H1 (cell line): ENCODE data around the gene SLC1A2. TPM values are rescaled to one million over a fixed set of nuclear protein-coding genes. Genes with fewer than 3 reads are reported as not detected.

Experiments used
- CTCF ChIA-PET: fragments of 300-600 bp; sonication (Branson Sonifier 250); formaldehyde crosslinking; loops from one replicate; lab custom pipeline; 2021; ENCODE audit not compliant: partially characterized antibody; lab: Charles Lee
- POLR2A ChIA-PET: fragments of 300-600 bp; sonication (Branson Sonifier 250); formaldehyde crosslinking; loops from one replicate; lab custom pipeline; 2021; ENCODE audit warnings: inconsistent platforms; ENCODE audit not compliant: partially characterized antibody; lab: Charles Lee
- DNase-seq, 2 experiments: peaks; one replicate each; pipeline versions ENCODE4 v3.0.0 to v3.0.0-alpha.2; 2010 to 2022; ENCODE audit warnings: low spot score in 2 of 2, low read depth in 1 of 2, mixed read lengths in 1 of 2
- FAIRE-seq: peaks from 2 replicates; lab custom pipeline; 2011; peaks lifted over from hg19 to GRCh38; lab: Jason Lieb, UNC
- H2AFZ ChIP-seq: 2 replicates; pipeline ENCODE4 v1.8.1; 2012; ENCODE audit warnings: low read length, inconsistent platforms
- H2AK5ac ChIP-seq: 2 replicates; pipeline ENCODE4 v1.6.1; 2013; ENCODE audit warnings: low read depth, low read length
- H2BK120ac ChIP-seq: replicated peaks from 2 replicates; pipeline ENCODE3; 2013; ENCODE audit warnings: low read depth, low read length, inconsistent platforms
- H2BK12ac ChIP-seq: 2 replicates; pipeline ENCODE4 v1.6.1; 2013; ENCODE audit warnings: low read depth, low read length
- H2BK15ac ChIP-seq: 2 replicates; pipeline ENCODE4 v1.6.1; 2013; ENCODE audit warnings: low read length
- H2BK20ac ChIP-seq: 2 replicates; pipeline ENCODE4 v1.6.1; 2013; ENCODE audit warnings: low read length
- H2BK5ac ChIP-seq: 2 replicates; pipeline ENCODE4 v1.6.1; 2013; ENCODE audit warnings: low read depth, low read length
- H3K14ac ChIP-seq: 2 replicates; pipeline ENCODE4 v1.6.1; 2013; ENCODE audit warnings: inconsistent platforms; ENCODE audit not compliant: insufficient read length
- H3K18ac ChIP-seq: 2 replicates; pipeline ENCODE4 v1.6.1; 2013; ENCODE audit warnings: low read length; ENCODE audit errors: extremely low read depth
- H3K23ac ChIP-seq: 2 replicates; pipeline ENCODE4 v1.6.1; 2013; ENCODE audit warnings: inconsistent platforms; ENCODE audit not compliant: insufficient read length
- H3K23me2 ChIP-seq: 2 replicates; pipeline ENCODE4 v1.6.1; 2013; ENCODE audit warnings: low read depth, low read length
- H3K27ac ChIP-seq: 2 replicates; pipeline ENCODE4 v1.6.1; 2011; ENCODE audit warnings: low read depth, low read length, inconsistent platforms
- H3K27me3 ChIP-seq, 4 experiments: replicated peaks in 1 of 4; 1 replicate in 1 of 4; 2 replicates in 3 of 4; pipeline versions ENCODE4 v1.6.1 to v1.8.1; 2011 to 2013; ENCODE audit warnings: low read length in 3 of 4, mild to moderate bottlenecking in 3 of 4, inconsistent platforms in 2 of 4, mixed read lengths in 2 of 4, moderate library complexity in 1 of 4; ENCODE audit not compliant: control insufficient read depth in 3 of 4, insufficient read depth in 3 of 4; ENCODE audit errors: extremely low read depth in 1 of 4
- H3K36me3 ChIP-seq, 4 experiments: 2 replicates each; pipeline versions ENCODE4 v1.6.1 to v1.8.1; 2011 to 2013; ENCODE audit warnings: mild to moderate bottlenecking in 4 of 4, low read length in 3 of 4, moderate library complexity in 2 of 4, control low read depth in 1 of 4, inconsistent platforms in 1 of 4; ENCODE audit not compliant: insufficient read depth in 4 of 4, control insufficient read depth in 2 of 4
- H3K4ac ChIP-seq: replicated peaks from 2 replicates; pipeline ENCODE3; 2013; ENCODE audit warnings: low read length, low read depth, mixed read lengths, inconsistent platforms; ENCODE audit not compliant: insufficient read length
- H3K4me1 ChIP-seq, 4 experiments: replicated peaks in 1 of 4; 1 replicate in 1 of 4; 2 replicates in 3 of 4; pipeline versions ENCODE4 v1.6.1 to v1.8.1; 2011 to 2013; ENCODE audit warnings: low read length in 3 of 4, inconsistent platforms in 2 of 4, mixed read lengths in 1 of 4; ENCODE audit not compliant: insufficient read depth in 4 of 4, control insufficient read depth in 3 of 4
- H3K4me2 ChIP-seq, 2 experiments: 2 replicates each; pipeline versions ENCODE4 v1.6.1 to v1.8.1; 2011 to 2013; ENCODE audit warnings: low read depth in 2 of 2, low read length in 2 of 2, control low read depth in 1 of 2, inconsistent platforms in 1 of 2, mild to moderate bottlenecking in 1 of 2; ENCODE audit not compliant: insufficient read depth in 1 of 2
- H3K4me3 ChIP-seq, 4 experiments: fragments of 200-600, 300-600 bp in 1 of 4; sonication (generic), shearing (Covaris generic), sonication (Bioruptor Twin) in 1 of 4; 2 replicates each; pipeline versions ENCODE4 v1.5.1 to v1.8.1; 2011 to 2016; ENCODE audit warnings: low read length in 4 of 4, low read depth in 3 of 4, control low read depth in 2 of 4, inconsistent platforms in 2 of 4, mild to moderate bottlenecking in 2 of 4, mixed read lengths in 1 of 4, moderate library complexity in 1 of 4; ENCODE audit not compliant: insufficient read depth in 2 of 4; ENCODE audit errors: extremely low read depth in 1 of 4
- H3K56ac ChIP-seq: replicated peaks from 2 replicates; pipeline ENCODE3; 2013; ENCODE audit warnings: low read depth, mild to moderate bottlenecking, mixed read lengths, low read length, inconsistent platforms; ENCODE audit not compliant: insufficient read length
- H3K79me1 ChIP-seq: 2 replicates; pipeline ENCODE4 v1.6.1; 2013; ENCODE audit warnings: low read depth, low read length, control low read depth
- H3K79me2 ChIP-seq, 2 experiments: 2 replicates each; pipeline versions ENCODE4 v1.6.1 to v1.8.1; 2012 to 2013; ENCODE audit warnings: low read length in 2 of 2, mild to moderate bottlenecking in 2 of 2, inconsistent platforms in 1 of 2; ENCODE audit not compliant: insufficient read depth in 2 of 2, control insufficient read depth in 1 of 2
- H3K9ac ChIP-seq, 4 experiments: replicated peaks in 1 of 4; 1 replicate in 1 of 4; 2 replicates in 3 of 4; pipeline versions ENCODE4 v1.6.1 to v1.8.1; 2011 to 2013; ENCODE audit warnings: low read depth in 3 of 4, low read length in 3 of 4, control low read depth in 2 of 4, mild to moderate bottlenecking in 2 of 4, moderate library complexity in 2 of 4, inconsistent platforms in 1 of 4; ENCODE audit errors: extremely low read depth in 1 of 4
- H3K9me3 ChIP-seq, 2 experiments: 2 replicates each; pipeline versions ENCODE4 v1.6.1 to v1.8.1; 2012 to 2013; ENCODE audit warnings: mild to moderate bottlenecking in 2 of 2, moderate library complexity in 2 of 2, control low read depth in 1 of 2, inconsistent platforms in 1 of 2, low read depth in 1 of 2, low read length in 1 of 2, mixed read lengths in 1 of 2; ENCODE audit not compliant: insufficient read depth in 2 of 2
- H4K20me1 ChIP-seq, 2 experiments: replicated peaks in 1 of 2; 2 replicates each; pipeline versions ENCODE3 to v1.8.1; 2011 to 2013; ENCODE audit warnings: inconsistent platforms in 2 of 2, low read length in 2 of 2, mild to moderate bottlenecking in 1 of 2; ENCODE audit not compliant: insufficient read depth in 2 of 2, control insufficient read depth in 1 of 2
- H4K5ac ChIP-seq: 2 replicates; pipeline ENCODE4 v1.6.1; 2013; ENCODE audit warnings: low read length, low read depth, mixed read lengths, inconsistent platforms; ENCODE audit not compliant: insufficient read length
- H4K8ac ChIP-seq: 2 replicates; pipeline ENCODE4 v1.8.0; 2013; ENCODE audit warnings: mild to moderate bottlenecking, moderate library complexity, low read length, inconsistent platforms; ENCODE audit not compliant: insufficient read depth; ENCODE audit errors: extremely low read depth
- H4K91ac ChIP-seq: replicated peaks from 2 replicates; pipeline ENCODE3; 2013; ENCODE audit warnings: low read length, mixed read lengths, inconsistent platforms; ENCODE audit not compliant: insufficient read length
- CEBPB ChIP-seq: IDR thresholded peaks from 2 replicates; pipeline ENCODE4 v1.6.1; 2012; ENCODE audit warnings: low read depth, low read length
- GABPA ChIP-seq: IDR thresholded peaks from 2 replicates; pipeline ENCODE4 v1.6.1; 2011; ENCODE audit warnings: mild to moderate bottlenecking, low read length, moderate library complexity, borderline replicate concordance; ENCODE audit not compliant: insufficient read depth
- JUN ChIP-seq: IDR thresholded peaks from 2 replicates; pipeline ENCODE4 v1.6.1; 2011; ENCODE audit warnings: low read depth, mild to moderate bottlenecking, improper control_type of control experiment, low read length
- KDM1A ChIP-seq: fragments of 200-600, 300-600 bp; sonication (generic); IDR thresholded peaks from 2 replicates; pipeline ENCODE4 v1.7.1; 2016; ENCODE audit warnings: mild to moderate bottlenecking, low read length, borderline replicate concordance
- KDM5A ChIP-seq: fragments of 200-600 bp; IDR thresholded peaks from 2 replicates; pipeline ENCODE4 v1.7.1; 2012; ENCODE audit warnings: mild to moderate bottlenecking, low read length, inconsistent platforms, mixed read lengths
- NRF1 ChIP-seq: IDR thresholded peaks from 2 replicates; pipeline ENCODE4 v1.6.1; 2011; ENCODE audit warnings: mild to moderate bottlenecking, low read depth, low read length, improper control_type of control experiment
- SAP30 ChIP-seq: fragments of 300-600 bp; sonication (generic); IDR thresholded peaks from 2 replicates; pipeline ENCODE4 v1.7.1; 2012; ENCODE audit warnings: low read length, moderate library complexity, mild to moderate bottlenecking, inconsistent platforms; ENCODE audit not compliant: insufficient read depth, insufficient replicate concordance
- SIN3A ChIP-seq, 2 experiments: IDR thresholded peaks in 1 of 2; conservative IDR thresholded peaks in 1 of 2; 2 replicates each; pipeline ENCODE4 v1.6.1; 2011 to 2012; ENCODE audit warnings: low read length in 2 of 2, improper control_type of control experiment in 1 of 2, low read depth in 1 of 2, mild to moderate bottlenecking in 1 of 2
- SP1 ChIP-seq: IDR thresholded peaks from 2 replicates; pipeline ENCODE4 v1.6.1; 2011; ENCODE audit warnings: low read depth, low read length
- TAF1 ChIP-seq: IDR thresholded peaks from 2 replicates; pipeline ENCODE4 v1.6.1; 2011; ENCODE audit warnings: mild to moderate bottlenecking, low read depth, low read length
- TAF7 ChIP-seq: optimal IDR thresholded peaks from 2 replicates; pipeline ENCODE3; 2011; ENCODE audit warnings: low read depth, mild to moderate bottlenecking, inconsistent platforms, low read length, moderate library complexity, borderline replicate concordance
- WGBS, 2 experiments: shearing (Covaris generic) in 1 of 2; methylation state at CpG; one replicate each; pipeline versions ENCODE4 v1.1.6 to v1.1.7; 2013 to 2015; ENCODE audit warnings: low lambda C conversion rate in 2 of 2, mixed read lengths in 2 of 2, inconsistent platforms in 1 of 2, low coverage in 1 of 2, missing lambda C conversion rate in 1 of 2; ENCODE audit not compliant: insufficient replicate concordance in 2 of 2, insufficient coverage in 1 of 2, insufficient read length in 1 of 2; ENCODE audit errors: extremely low coverage in 1 of 2, missing lambda C conversion rate in 1 of 2; 5-methylcytosine and 5-hydroxymethylcytosine counted together
- polyA plus RNA-seq, 7 experiments: library from polyadenylated mRNA; depleted of rRNA in 3 of 7; stranded (reverse) in 5 of 7; unstranded in 2 of 7; fragments of >200 nt in 5 of 7; fragments of 200-250 nt in 2 of 7; gene quantifications; 1 replicate in 5 of 7; 2 replicates in 1 of 7; 4 replicates in 1 of 7; pipeline versions ENCODE4 v1.2.1 to v1.2.3, GENCODE V29; 2011 to 2013; ENCODE audit warnings: missing spikeins in 2 of 7, mixed read lengths in 2 of 7
- total RNA-seq: library from RNA; stranded (reverse); fragmentation: NEBNext Ultra II Directional; extraction: Animal tissue kit (Norgen Biotek cat#: 25700); gene quantifications from 2 replicates; pipeline ENCODE4 v1.2.1, GENCODE V29; 2021

The SLC1A2 gene
- total and polyA plus RNA-seq, 2 of the 8 experiments (the other 6 are each of a cell fraction or from before 2014, with no cell fraction given): 0.57 to 1.2 TPM

DNA sequence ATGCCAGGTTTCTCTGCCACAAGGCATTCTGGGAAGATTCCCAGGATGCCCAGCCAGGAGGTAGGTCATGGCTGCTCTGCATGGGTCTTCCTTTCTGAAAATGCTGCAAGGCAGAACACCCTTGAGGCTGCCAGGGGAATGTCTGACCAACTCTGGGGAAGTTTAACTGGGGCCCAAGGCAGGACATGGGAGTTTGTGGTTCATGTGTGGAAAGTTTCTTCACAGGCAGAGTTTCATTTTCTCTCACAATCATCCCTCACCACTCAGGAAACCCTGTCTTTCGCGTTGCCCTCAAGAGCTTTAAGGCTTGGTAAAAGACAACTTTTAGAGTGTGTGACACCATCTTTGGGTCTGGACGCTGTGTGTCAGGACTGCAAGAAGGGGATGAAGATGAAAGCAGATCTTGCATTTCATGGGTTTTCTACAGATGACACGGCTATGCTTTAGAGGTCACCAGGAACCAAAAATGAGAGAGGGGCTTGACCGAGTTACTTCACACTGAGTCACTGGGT lies 146.9 kb downstream of the SLC1A2 start:
- no peak overlapping the region for H4K8ac ChIP-seq
- H3K79me2 ChIP-seq: no peaks in the 10 kb centered on the region
- no peak overlapping the region for H2AK5ac ChIP-seq
- no peak overlapping the region for H3K23ac ChIP-seq
- H3K27ac ChIP-seq: no peak overlapping the region
- no peak overlapping the region for H3K18ac ChIP-seq
- no peak overlapping the region for H3K4me2 ChIP-seq
- no peak overlapping the region for H2BK20ac ChIP-seq
- WGBS, 2 experiments: 89% methylated on average over 5 of the region's 5 CpGs; no CpG with 5 or more reads in 1 of the 2 experiments
- no peak overlapping the region for H3K14ac ChIP-seq
- no peak for DNase-seq
- FAIRE-seq: no peak
- H3K56ac ChIP-seq: no peak overlapping the region
- H3K9ac ChIP-seq: no peak overlapping the region
- no peak overlapping the region for H4K5ac ChIP-seq
- H3K27me3 ChIP-seq: no peaks in the 10 kb centered on the region; a peak in 1 of 7 replicates
- POLR2A ChIA-PET: no interaction called here
- H2BK120ac ChIP-seq: no peak overlapping the region
- H2BK5ac ChIP-seq: no peak overlapping the region
- H2AFZ ChIP-seq: no peak overlapping the region
- TF ChIP-seq SAP30 (no peak), SP1 (no peak), JUN (no peak), GABPA (no peak), KDM1A (no peak), NRF1 (no peak), SIN3A (conservative IDR thresholded peaks at IDR 0.05 in 1 of 2, IDR thresholded peaks at IDR 0.05 in 1 of 2; ENCODE audit: low read depth in 1 of 2, low read length in 2 of 2) (no peak), TAF1 (no peak), TAF7 (no peak), CEBPB (no peak), KDM5A (no peak)
- H3K4me1 ChIP-seq: no peaks in the 10 kb centered on the region
- H3K23me2 ChIP-seq: no peaks in the 10 kb centered on the region
- no peaks in the 10 kb centered on the region for H4K20me1 ChIP-seq
- H3K4ac ChIP-seq: no peak overlapping the region
- H2BK12ac ChIP-seq: no peak overlapping the region
- CTCF ChIA-PET: no interaction called here
- H3K36me3 ChIP-seq: no peaks in the 10 kb centered on the region
- no peak overlapping the region for H3K4me3 ChIP-seq
- no peaks in the 10 kb centered on the region for H3K9me3 ChIP-seq
- no peaks in the 10 kb centered on the region for H3K79me1 ChIP-seq
- H4K91ac ChIP-seq: no peak overlapping the region
- no peak overlapping the region for H2BK15ac ChIP-seq
